Endothelial cell of hepatic sinusoid (primary cell): ENCODE measurements around the gene SAP30.

ENCODE experiments used
- in situ Hi-C: cut with HindIII; loops from 2 replicates; pipeline ENCODE4 v1.10.0; 2017; ENCODE audit warnings: low sequenced_read_pairs

SAP30 gene

DNA sequence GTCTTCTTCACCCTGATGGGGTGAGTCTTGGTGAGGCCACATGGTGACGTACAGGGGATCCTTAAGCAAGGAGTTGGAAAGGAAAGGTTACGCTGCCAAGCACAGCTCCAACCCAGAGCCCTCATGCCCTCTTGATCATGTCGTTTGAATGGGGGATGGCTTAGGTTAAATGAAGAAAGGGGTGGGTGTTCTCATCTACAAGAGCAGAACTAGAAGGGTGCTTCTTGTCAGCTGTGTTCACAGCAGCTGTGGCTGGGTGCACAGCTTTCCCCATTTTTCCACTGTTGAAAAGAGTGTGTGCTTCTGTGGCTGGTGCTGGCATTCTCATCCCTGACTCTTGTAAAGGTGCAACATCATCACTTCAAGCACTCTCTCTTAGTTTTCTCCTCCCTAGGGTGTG lies 43.7 kb downstream of the SAP30 start:
- in situ Hi-C loops = no loop called here

DNA sequence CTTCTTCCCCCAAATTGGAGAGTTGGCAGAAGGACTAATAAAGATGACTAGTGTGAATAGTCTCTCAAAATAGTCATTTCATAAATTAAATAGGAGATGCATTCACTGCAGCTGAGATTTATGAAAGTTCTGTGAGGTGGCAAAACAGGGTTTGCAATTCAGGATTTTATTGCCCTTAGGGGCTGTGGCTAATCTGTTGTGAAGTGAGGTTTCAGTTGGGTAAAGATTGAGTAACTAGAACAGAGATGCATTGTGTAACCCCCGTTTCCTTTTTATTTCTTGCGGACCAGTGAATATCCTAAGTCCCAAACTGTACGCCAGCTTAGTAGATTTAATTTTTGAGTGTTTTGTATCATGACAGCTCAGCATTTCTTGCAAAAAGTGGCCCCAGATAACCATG lies 44.3 kb downstream of the SAP30 start:
- in situ Hi-C loops = no loop called here

GRCh38 chr4:173415885-173416653 lies 45.3 kb downstream of the SAP30 start:
- in situ Hi-C loops = no loop called here

DNA sequence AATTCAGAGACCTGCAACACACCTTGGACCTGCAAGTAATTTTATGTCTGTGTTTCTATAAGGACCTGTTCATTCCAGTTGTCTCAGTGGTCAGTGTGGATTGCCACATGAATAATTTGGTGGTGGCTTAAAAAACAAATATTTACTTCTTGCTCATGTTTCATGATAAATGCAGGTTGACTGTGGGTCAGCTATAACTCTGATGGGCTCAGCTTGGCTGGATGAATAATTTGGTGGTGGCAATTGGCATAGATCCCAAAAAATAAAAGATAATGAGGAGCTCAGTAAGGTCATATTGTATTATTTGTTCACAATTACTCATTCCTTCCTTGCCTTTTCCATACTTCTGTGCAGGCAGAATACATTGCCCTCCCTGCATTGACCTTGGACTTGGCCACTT lies 47.1 kb downstream of the SAP30 start:
- in situ Hi-C loops = no loop called here

DNA sequence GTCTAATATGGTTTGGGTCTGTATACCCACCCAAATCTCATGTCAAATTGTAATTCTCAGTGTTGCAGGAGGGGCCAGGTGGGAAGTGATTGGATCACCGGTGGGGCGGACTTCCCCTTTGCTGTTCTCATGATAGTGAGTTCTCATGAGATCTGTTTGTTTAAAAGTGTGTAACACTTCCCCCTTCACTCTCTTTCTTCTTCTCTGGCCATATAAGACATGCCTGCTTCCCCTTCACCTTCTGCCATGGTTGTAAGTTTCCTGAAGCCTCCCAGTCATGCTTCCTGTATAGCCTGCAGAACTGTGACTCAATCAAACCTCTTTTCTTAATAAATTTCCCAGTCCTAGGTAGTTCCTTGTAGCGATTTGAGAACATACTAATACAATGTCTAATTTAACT lies 47.9 kb downstream of the SAP30 start:
- in situ Hi-C loops = no loop called here

GRCh38 chr4:173420324-173420752 lies 49.6 kb downstream of the SAP30 start:
- in situ Hi-C loops = no loop called here

- in situ Hi-C loops = no loop called here
Measured at GRCh38 chr4:173420801-173421200, 50.0 kb downstream of the SAP30 start.

DNA sequence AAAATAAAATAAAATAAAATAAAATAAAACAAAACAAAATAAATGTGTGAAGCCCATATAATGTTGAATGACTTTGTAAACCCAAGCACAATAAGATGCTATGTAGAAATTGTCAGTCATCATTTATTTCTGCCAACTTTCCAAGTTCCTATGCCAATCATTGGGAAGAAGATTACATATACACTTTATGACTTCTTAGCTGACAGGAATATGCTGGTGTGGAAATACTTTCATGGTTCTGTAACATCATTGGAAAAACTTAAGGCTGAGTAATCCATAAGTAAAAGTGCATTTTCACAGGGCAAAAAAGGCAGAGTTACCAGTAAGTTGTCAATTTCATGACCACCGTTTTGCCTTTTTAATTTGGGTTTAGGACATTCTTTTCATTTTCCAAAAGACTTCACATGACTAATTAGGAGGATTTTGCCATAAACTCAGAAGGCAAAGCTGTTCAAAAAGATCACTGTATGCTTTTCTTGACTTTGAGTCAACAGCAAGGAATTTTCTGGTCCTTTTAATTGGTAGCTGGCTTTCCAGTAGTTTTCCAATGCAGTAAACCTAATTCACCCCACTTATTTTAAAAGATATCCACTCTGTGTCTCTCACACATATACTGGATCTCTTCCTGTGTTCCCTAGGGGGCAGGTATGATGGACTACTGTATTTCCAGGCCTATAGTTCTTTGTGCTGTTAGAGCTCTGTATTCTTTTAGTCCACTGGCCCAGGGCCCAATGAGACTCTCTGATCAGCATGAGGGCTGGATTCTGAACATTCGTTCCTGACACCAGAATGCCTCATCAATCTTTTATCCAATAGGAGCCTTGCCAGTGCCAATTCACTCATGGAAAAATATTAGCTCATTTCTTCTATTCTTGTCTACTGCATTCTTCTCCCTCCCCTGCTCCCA lies 54.4 kb downstream of the SAP30 start:
- in situ Hi-C loops = no loop called here

GRCh38 chr4:173426064-173426463 lies 55.3 kb downstream of the SAP30 start:
- in situ Hi-C loops = no loop called here
